ENCODE data around the gene CCT7.

CCT7 gene

DNA sequence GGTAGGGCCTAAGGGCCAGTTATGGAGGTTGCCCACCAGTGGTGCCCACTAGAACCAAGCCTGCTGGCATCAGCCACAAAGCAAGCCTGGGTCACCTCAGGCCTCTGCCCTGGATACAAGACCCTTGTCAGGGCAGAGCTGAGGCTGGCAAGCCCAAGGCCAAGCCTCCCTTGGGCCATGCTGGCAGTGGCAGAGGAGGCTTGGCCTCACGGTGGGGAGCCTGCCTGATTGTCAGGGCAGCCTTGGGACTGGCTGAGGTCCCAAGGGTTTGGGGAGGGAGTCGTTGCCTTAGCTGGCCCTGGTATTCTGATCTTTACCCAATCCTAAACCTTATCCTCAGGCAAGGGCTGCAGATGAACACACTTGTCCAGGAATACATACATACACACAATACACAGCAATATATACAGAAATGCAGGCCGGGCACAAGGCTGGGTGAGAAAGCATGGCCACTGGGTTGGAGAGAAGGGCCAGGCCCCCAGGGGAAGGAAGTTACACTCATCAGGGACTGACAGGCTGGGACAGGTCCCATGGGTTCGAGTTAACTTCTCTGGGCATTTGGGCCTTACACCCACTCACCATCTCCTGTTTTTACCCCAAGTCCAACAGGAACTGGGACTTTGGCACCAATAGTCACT is 21.0 kb downstream of the CCT7 start:
- no peak for TF ChIP-seq GATA2 (IDR thresholded peaks at IDR 0.05; ENCODE audit: low read depth, low read length)
- TF ChIP-seq GATA3 (IDR thresholded peaks at IDR 0.05; ENCODE audit: low read depth, low read length), result no peak

DNA sequence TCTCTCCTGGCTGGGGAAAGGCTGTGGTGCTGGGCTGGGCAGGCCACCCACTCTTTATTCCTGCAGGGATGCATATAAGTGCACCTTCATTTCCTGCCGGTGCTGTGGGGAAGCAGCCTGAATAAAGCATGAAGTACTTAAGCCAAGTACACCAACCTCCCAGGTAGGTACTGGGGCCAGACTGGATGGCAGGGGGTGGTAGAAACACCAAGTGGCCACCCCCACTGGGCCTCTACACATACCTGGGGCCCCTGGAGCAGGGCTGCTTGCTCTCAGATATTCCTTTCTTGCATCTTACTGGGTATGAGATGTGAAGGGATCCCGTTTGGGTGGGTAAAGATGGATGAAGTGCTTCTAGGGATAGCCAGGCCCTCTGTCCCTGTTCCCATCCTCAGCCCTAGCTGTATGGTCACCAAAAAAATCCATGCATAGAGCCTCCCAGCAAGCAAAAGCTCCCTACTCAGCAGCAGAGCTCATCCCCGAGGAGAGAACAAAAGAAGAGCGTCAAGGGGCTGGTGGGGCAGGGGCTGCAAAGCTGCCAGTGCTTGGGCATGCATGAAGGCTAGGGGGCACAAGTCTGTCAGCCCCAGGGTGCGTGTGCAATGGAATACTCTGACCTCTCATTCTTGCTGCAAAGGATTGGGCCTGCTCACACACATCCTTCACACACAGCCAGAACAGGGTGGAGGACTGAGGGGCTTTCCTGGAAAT is 22.0 kb downstream of the CCT7 start:
- TF ChIP-seq GATA3 (IDR thresholded peaks at IDR 0.05; ENCODE audit: low read depth, low read length), result no peak

DNA sequence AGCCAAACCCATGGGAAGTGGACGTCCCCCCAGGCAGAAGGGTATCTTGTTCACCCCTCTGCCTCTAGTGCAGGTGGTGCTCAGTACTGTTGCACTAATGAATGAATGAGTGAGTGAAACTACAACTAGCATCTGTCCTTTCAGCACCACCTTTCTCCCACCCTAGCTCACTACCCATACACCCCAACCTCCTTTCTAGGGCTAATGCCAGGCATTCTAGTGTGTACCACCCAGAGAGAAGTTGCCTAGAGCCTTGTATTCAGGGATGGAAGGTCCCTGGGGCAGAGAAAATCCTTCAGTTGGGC is 22.5 kb downstream of the CCT7 start:
- TF ChIP-seq GATA3 (IDR thresholded peaks at IDR 0.05; ENCODE audit: low read depth, low read length) (no peak), GATA2 (IDR thresholded peaks at IDR 0.05; ENCODE audit: low read depth, low read length) (no peak)

DNA sequence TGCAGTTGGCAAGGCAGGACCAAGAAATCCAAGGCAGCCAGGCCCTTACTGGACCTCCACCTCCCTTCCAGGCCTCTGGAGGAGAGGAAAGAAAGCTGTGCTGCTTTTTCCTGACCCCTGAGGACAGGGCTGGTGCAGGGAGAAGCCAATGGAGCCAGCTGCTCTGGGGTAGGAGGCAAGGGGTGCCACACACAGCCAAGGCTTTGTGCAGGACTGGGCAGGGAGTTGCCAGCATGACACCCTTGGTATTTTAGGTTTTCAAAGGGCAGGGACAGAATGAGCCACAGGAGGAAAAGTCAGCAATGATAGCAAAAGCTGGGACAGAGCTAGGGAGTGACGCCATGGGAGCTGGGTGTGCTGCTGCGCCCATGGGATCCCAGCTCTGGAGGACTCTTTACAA is 22.9 kb downstream of the CCT7 start:
- TF ChIP-seq GATA2 (IDR thresholded peaks at IDR 0.05; ENCODE audit: low read depth, low read length), result no peak
- TF ChIP-seq GATA3 (IDR thresholded peaks at IDR 0.05; ENCODE audit: low read depth, low read length), result no peak

DNA sequence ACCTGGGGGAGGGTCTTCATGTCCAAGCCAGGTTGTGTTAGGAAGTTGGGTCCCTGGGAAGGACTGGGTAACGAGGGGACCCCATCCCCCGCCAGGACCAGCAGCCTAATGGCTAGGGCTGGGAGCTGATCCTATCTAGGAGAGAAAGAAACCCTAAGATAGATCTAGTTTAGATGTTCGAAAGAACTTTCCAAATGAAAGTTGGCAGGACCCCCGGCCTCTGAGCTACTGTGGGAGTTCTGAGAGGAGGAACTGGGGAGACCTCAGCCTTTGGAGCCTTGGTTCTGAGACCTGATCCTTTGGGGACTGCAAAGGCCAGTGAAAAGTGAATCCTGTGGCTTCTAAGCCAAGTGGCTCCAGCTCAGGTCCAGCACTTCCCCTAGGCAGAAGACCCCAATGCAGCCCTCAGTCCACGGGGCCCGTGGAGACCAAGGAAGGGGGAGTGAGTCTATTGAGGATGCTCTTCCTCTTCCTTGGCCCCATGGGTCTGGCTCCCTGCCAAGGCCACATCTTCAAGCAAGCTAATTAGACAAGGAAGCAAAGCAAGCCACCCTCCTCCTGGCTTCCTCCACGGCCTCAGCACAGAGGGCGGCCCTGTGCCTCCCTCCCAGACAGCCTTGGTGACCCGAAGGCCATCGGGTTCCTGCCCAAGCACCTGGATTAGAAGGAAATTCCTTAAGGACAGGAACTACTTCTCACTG is 23.5 kb downstream of the CCT7 start:
- TF ChIP-seq GATA3 (IDR thresholded peaks at IDR 0.05; ENCODE audit: low read depth, low read length), result no peak
- no peak for TF ChIP-seq GATA2 (IDR thresholded peaks at IDR 0.05; ENCODE audit: low read depth, low read length)

DNA sequence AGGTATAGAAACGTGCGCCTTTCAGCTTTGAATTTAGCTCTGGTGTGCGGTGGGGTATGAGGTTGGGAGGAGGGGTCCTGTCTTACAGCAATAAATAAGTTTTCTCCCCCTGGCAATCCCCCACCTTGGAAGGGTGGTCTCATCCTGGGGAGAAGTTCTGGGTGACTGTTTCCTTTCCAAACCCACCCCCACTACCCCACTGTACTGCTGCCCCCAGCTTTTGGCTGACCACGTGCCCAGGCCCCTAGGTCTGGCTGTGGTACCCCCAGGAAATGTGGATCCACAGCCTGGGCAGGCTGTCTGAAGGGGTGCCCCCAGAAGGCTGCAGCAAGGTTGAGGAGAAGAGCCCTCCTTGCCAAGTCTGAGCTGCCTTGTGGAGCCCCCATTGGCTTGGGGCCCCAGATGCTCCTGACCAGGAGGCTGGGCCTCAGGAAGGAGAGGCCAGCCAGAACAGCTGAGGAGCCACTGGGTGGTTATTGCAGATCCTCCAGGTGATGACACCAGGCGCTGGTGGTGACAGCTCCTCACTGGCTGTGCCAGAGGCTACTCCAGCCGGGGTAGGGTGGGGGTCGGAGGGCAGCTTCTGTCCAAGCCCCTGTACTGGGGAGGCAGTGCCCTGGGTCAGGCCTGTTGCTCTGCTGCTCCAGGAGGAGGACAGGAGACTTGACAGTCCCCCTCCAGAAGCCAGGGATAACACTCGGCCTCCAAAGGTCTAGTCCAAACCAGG is 24.2 kb downstream of the CCT7 start:
- TF ChIP-seq GATA2 (IDR thresholded peaks at IDR 0.05; ENCODE audit: low read depth, low read length), result no peak
- no peak for TF ChIP-seq GATA3 (IDR thresholded peaks at IDR 0.05; ENCODE audit: low read depth, low read length)

DNA sequence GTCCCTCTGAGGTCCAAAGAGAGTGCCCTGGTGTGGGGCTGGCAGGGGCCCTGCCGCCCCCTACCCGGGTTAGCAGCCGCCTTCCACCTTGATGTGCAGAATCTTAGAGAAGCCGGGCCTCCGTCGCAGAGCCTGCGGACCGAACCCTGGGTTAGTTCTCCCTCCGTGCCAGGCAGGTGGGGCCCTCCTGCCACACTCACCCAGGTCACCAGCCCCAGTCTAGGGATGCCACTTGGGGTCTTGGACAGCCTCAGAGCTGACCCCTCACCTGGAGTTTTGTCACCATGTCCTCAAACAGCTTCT is 24.8 kb downstream of the CCT7 start:
- no peak for TF ChIP-seq GATA3 (IDR thresholded peaks at IDR 0.05; ENCODE audit: low read depth, low read length)
- no peak for TF ChIP-seq GATA2 (IDR thresholded peaks at IDR 0.05; ENCODE audit: low read depth, low read length)

DNA sequence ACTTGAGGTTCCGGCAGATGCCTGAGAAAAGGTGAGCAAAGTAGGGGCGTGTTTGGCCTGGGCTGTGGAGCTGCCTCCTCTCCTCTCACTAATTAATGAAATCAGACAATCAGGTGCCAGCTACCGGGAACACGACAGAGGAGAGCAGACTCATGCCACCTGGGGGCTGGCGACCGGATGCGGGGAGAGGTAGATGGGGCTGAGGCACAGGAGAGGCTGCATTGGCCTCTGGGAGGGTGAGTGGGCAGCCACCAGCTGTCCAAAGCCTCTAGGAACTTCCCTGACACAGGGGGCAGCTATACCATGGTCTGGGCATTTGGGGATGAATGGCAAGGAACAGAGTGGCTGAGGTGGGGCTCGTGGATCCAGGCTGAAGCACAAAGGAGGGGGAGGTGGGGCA is 25.2 kb downstream of the CCT7 start:
- TF ChIP-seq GATA3 (IDR thresholded peaks at IDR 0.05; ENCODE audit: low read depth, low read length) (no peak), GATA2 (IDR thresholded peaks at IDR 0.05; ENCODE audit: low read depth, low read length) (no peak)

DNA sequence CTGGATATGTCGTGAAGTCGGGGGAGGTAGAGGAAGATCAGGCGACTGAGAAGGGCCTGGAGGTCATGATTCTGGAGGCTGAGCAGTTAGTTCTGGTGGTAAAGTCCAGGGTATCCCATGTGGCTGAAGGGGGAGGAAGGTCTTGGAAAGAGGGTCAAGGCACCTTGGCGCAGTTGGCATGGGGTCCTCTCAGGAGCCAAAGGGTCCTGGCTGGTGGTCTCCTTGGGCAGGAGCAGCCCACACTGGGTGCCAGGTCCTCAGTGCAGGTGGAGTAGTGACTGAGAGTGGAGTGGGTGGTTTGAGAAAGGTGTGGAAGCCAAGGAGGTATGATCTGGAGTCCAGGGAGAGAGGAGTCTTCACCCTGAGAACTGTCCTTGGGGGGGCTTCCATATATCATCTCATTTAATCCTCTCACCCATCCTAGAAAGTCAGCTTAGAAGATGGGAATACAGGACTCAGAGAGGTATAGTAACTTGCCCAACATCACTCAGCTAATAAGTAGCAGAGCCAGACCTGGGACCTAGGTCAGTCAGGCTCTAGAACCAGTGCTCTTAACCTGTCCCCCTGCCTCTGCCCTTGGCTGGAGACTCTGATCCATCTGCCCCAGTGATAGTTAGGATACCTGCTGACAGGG is 25.7 kb downstream of the CCT7 start:
- TF ChIP-seq GATA3 (IDR thresholded peaks at IDR 0.05; ENCODE audit: low read depth, low read length), result no peak
- no peak for TF ChIP-seq GATA2 (IDR thresholded peaks at IDR 0.05; ENCODE audit: low read depth, low read length)

DNA sequence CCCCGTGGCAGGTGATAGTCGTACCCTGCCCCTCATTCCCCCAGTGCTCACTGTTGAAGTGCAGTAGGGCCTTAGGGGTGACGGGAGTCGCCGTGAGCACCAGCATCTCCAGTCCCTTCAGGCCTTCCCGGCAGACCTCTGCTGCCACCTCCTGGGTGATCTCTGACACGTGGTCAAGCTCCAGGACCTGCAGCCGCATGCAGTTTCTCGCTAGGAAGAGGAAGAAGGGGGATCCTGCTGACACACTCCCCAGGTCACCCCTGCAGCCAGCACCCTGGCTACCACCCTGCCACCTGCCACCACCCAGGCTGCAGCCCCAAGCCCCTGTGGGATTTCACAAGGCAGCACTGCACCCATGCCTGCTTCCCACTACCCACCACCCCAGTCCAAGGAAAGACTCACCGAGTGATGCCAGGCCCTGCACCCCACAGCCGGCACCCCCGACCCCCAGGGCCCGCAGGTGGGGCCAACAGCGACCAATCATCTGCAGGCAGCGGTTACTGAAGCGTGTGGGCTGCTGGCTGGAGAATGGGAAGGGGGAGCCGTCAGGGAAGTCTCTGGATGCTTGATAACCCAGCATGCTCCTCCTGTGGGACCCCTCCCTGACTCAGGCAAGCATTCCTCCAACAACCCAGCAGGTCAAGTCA is 26.4 kb downstream of the CCT7 start:
- TF ChIP-seq GATA2 (IDR thresholded peaks at IDR 0.05; ENCODE audit: low read depth, low read length) (no peak), GATA3 (IDR thresholded peaks at IDR 0.05; ENCODE audit: low read depth, low read length) (no peak)

DNA sequence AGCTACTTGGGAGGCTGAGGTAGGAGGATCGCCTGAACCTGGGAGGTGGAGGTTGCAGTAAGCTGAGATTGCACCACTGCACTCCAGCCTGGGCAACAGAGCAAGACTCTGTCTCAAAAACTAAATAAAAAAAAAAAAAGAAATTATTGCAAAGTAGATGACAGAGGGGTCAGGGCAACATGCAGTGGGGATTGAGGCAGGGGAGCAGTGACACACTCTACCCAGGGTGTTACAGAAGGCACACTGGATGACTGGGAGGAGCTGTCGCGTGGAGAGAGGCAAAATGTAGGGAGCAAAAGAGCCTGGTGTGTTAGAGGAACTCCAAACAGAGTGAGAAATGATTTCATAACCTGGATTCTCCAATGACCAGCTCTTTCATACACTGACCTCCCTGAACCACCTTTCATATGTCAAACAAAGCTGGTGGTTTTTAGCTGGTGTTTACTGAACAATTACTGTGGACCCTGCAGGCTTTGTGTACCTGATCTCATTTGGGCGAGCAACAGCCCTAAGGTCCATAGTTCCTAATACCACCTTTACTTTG is 28.1 kb downstream of the CCT7 start:
- no peak for TF ChIP-seq GATA2 (IDR thresholded peaks at IDR 0.05; ENCODE audit: low read depth, low read length)
- TF ChIP-seq GATA3 (IDR thresholded peaks at IDR 0.05; ENCODE audit: low read depth, low read length), result no peak

DNA sequence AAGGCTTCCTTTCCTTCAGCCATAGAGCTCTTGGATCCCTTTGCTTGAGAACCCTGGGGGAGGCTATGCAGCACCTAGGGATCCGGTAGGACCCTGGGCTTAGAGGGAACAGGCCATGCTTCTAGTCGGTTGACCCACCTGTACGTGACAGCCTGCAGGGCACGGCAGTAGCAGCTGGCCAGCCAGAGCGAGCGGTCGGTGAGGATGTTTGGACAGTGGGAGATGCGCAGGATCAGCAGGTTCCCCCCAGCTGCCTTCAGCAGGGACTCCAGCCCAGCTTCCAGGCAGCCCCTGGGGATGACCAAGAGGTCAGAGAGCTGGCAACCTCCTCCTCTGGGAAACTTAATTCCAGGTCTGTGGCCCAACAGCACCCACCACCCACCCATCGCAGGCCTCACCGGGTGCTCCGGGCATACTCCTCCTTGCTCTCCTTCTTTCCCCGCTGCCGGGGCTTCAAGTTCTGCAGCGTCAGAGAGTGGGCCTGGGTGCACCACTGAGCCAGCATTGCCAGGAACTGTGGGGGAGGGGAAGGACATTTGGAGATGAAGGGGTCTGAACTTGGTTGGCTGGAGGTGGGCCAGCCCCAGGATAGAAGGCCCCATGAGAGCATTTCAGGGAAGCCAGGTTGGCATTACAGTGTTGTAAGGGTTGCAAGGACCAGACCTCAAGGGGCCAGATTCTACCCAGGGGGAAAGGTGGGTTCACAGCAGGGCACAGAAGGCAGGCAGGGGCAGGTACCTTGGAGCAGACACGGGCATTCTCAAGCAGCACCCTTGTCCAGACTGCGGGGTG is 29.6 kb downstream of the CCT7 start:
- TF ChIP-seq GATA3 (IDR thresholded peaks at IDR 0.05; ENCODE audit: low read depth, low read length) (no peak), GATA2 (IDR thresholded peaks at IDR 0.05; ENCODE audit: low read depth, low read length) (no peak)

DNA sequence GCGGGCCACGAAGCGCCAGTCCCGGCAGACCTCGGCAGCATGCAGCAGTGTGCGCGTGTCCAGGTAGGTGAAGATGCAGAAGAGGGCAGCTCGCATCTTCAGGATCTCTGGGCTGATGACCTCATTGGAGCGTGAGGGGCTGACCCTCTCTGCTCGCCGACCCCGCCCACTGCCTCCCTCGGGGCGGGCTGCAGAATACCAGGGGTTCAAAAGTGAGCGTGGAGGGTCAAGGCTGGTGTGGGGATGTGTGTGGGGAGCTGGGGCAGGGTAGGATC is 30.2 kb downstream of the CCT7 start:
- TF ChIP-seq GATA2 (IDR thresholded peaks at IDR 0.05; ENCODE audit: low read depth, low read length) (no peak), GATA3 (IDR thresholded peaks at IDR 0.05; ENCODE audit: low read depth, low read length) (no peak)

Measured in SH-SY5Y (cell line).